Osteocyte (in vitro differentiated cells): ENCODE data around the gene NUCKS1. TPM values are rescaled to one million over a fixed set of nuclear protein-coding genes. Genes with fewer than 3 reads are reported as not detected.

Experiments
- DNase-seq: peaks from one replicate; pipeline ENCODE4 v3.0.0; 2021; ENCODE audit warnings: mixed read lengths; ENCODE audit not compliant: unreplicated experiment; ENCODE audit errors: extremely low spot score
- H3K27ac Mint-ChIP-seq: one replicate; pipeline ENCODE4 v1.8.0; 2021; ENCODE audit warnings: mild to moderate bottlenecking, mixed read lengths; ENCODE audit not compliant: unreplicated experiment
- H3K27me3 Mint-ChIP-seq: one replicate; pipeline ENCODE4 v1.8.0; 2021; ENCODE audit warnings: mixed read lengths; ENCODE audit not compliant: unreplicated experiment
- H3K36me3 Mint-ChIP-seq: one replicate; pipeline ENCODE4 v1.8.0; 2021; ENCODE audit warnings: mixed read lengths; ENCODE audit not compliant: unreplicated experiment
- H3K4me1 Mint-ChIP-seq: one replicate; pipeline ENCODE4 v1.8.0; 2021; ENCODE audit warnings: mixed read lengths; ENCODE audit not compliant: unreplicated experiment
- H3K4me3 Mint-ChIP-seq: one replicate; pipeline ENCODE4 v1.8.0; 2021; ENCODE audit warnings: mild to moderate bottlenecking, moderate library complexity, mixed read lengths; ENCODE audit not compliant: unreplicated experiment
- H3K9me3 Mint-ChIP-seq: one replicate; pipeline ENCODE4 v1.8.0; 2021; ENCODE audit warnings: mixed read lengths; ENCODE audit not compliant: unreplicated experiment
- CTCF ChIP-seq: fragments of 200-600 bp; sonication (generic); IDR thresholded peaks from 2 replicates; pipeline ENCODE4 v1.5.0; 2021; ENCODE audit warnings: antibody characterized with exemption, mild to moderate bottlenecking, moderate library complexity
- total RNA-seq: library from RNA; stranded (reverse); gene quantifications from 2 replicates; pipeline ENCODE4 v1.2.1, GENCODE V29; 2021

The NUCKS1 gene
- total RNA-seq, 1 donor from 2014 or later, result 215 TPM

DNA sequence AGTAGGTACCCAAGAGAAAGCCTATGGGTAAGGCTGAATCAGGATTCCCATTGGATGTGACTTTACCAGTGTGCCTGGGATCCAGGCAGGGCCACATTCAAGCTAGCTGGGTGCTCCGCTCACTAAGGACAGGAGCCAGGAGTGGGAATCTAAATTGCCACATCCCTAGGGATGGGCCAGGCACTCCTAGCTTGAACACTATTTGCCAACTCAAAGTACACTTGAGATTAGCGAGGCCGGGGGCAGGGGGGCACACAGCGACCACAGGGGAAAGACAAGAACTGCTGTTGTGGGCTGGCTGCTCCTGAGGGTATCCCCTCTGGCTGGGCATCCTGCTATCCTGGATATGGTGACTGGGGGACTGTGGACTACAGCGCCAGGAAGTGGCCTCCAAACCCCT lies 74.0 kb downstream of the NUCKS1 start:
- Mint-ChIP-seq H3K27me3 (no peaks in the 10 kb centered on the region), H3K36me3 (no peaks in the 10 kb centered on the region), H3K4me3 (no peak overlapping the region), H3K9me3 (no peaks in the 10 kb centered on the region), H3K4me1 (peaks cover 11% of the 10 kb centered on the region), H3K27ac (no peak overlapping the region)
- TF ChIP-seq CTCF, result no peak
- no peak for DNase-seq

- Mint-ChIP-seq H3K4me3 (no peak overlapping the region), H3K27me3 (no peaks in the 10 kb centered on the region), H3K27ac (no peak overlapping the region), H3K4me1 (peaks cover 11% of the 10 kb centered on the region), H3K9me3 (no peaks in the 10 kb centered on the region), H3K36me3 (no peaks in the 10 kb centered on the region)
- TF ChIP-seq CTCF, result no peak
- no peak for DNase-seq
Measured at GRCh38 chr1:205675247-205675646, 74.7 kb downstream of the NUCKS1 start.

- no peaks in the 10 kb centered on the region for H3K27me3 Mint-ChIP-seq
- peaks cover 6% of the 10 kb centered on the region for H3K4me1 Mint-ChIP-seq
- DNase-seq, result no peak
- H3K36me3 Mint-ChIP-seq, result no peaks in the 10 kb centered on the region
- H3K9me3 Mint-ChIP-seq, result no peaks in the 10 kb centered on the region
- H3K4me3 Mint-ChIP-seq, result no peak overlapping the region
- TF ChIP-seq CTCF, result no peak
- H3K27ac Mint-ChIP-seq, result no peak overlapping the region
Measured at GRCh38 chr1:205672970-205673369, 77.0 kb downstream of the NUCKS1 start.

- Mint-ChIP-seq H3K27ac (no peak overlapping the region), H3K4me1 (peaks cover 6% of the 10 kb centered on the region)
Measured at GRCh38 chr1:205672395-205672889, 77.5 kb downstream of the NUCKS1 start.

More at GRCh38 chr1:205672395-205672889, 77.5 kb downstream of the NUCKS1 start:
- Mint-ChIP-seq H3K27me3 (no peaks in the 10 kb centered on the region), H3K9me3 (no peaks in the 10 kb centered on the region), H3K4me3 (no peak overlapping the region), H3K36me3 (no peaks in the 10 kb centered on the region)
- no peak for DNase-seq
- TF ChIP-seq CTCF, result no peak
